GM12878 (cell line): ENCODE results near the gene DHX34. TPM values are rescaled to one million over a fixed set of nuclear protein-coding genes. Genes with fewer than 3 reads are reported as not detected.

Experiments
- ATAC-seq: fragments of 200-7000 bp; cut with Tn5 transposase; 3 replicates; pipeline ENCODE4 v1.9.1; 2020; ENCODE audit warnings: mild to moderate bottlenecking, moderate library complexity
- BruUV-seq: library from RNA; stranded (reverse); fragments of 400-500 nt; replicated peaks from 2 replicates; lab custom pipeline; 2021; lab: Mats Ljungman, UMichigan
- CTCF ChIA-PET: fragments of 300-600 bp; sonication (Branson Sonifier 250); formaldehyde crosslinking; extraction: SDS; loops from one replicate; lab custom pipeline; 2021; ENCODE audit warnings: inconsistent platforms; lab: Yijun Ruan, JAX
- POLR2A ChIA-PET: fragments of 350-600 bp; formaldehyde crosslinking; extraction: SDS; loops from one replicate; lab custom pipeline; 2021; ENCODE audit warnings: inconsistent platforms; lab: Charles Lee
- RAD21 ChIA-PET: fragments of 300-600 bp; sonication (Branson Sonifier 250); formaldehyde crosslinking; loops from one replicate; lab custom pipeline; 2023; ENCODE audit warnings: antibody characterized with exemption; ENCODE audit not compliant: unreplicated experiment; lab: Charles Lee
- SMC1A ChIA-PET: fragments of 300-600 bp; sonication (Branson Sonifier 250); formaldehyde crosslinking; loops from one replicate; lab custom pipeline; 2023; ENCODE audit not compliant: unreplicated experiment, uncharacterized antibody; lab: Charles Lee
- DNase-seq: peaks from one replicate; pipeline ENCODE4 v3.0.0-alpha.2; 2011; ENCODE audit warnings: low read depth, low spot score
- FAIRE-seq: peaks from 3 replicates; lab custom pipeline; 2011; peaks lifted over from hg19 to GRCh38; lab: Jason Lieb, UNC
- H2AFZ ChIP-seq: 2 replicates; pipeline ENCODE4 v1.6.0; 2011; ENCODE audit warnings: low read depth, low read length, control low read depth; ENCODE audit not compliant: control insufficient read depth
- H3K27ac ChIP-seq: 2 replicates; pipeline ENCODE4 v1.5.1; 2011; ENCODE audit warnings: control low read depth; ENCODE audit not compliant: control insufficient read depth, insufficient read depth
- H3K27me3 ChIP-seq, 2 experiments: replicated peaks in 1 of 2; 2 replicates each; pipeline versions ENCODE4 v1.6.0 to v1.6.1; 2011; ENCODE audit warnings: low read length in 1 of 2; ENCODE audit not compliant: control insufficient read depth in 2 of 2, insufficient read depth in 2 of 2
- H3K36me3 ChIP-seq, 2 experiments: 2 replicates each; pipeline ENCODE4 v1.5.1; 2011; ENCODE audit warnings: low read length in 1 of 2; ENCODE audit not compliant: control insufficient read depth in 2 of 2, insufficient read depth in 2 of 2
- H3K4me1 ChIP-seq: 2 replicates; pipeline ENCODE4 v1.6.1; 2011; ENCODE audit warnings: mild to moderate bottlenecking, low read length, moderate library complexity, mixed read lengths; ENCODE audit not compliant: control insufficient read depth, insufficient read depth
- H3K4me2 ChIP-seq: 2 replicates; pipeline ENCODE4 v1.6.0; 2011; ENCODE audit warnings: control low read depth; ENCODE audit not compliant: control insufficient read depth, insufficient read depth
- H3K4me3 ChIP-seq: fragments of 200-600 bp; sonication (generic); 2 replicates; pipeline ENCODE4 v1.5.1; 2016
- H3K79me2 ChIP-seq: 2 replicates; pipeline ENCODE4 v1.6.0; 2011; ENCODE audit warnings: low read length; ENCODE audit not compliant: control insufficient read depth, insufficient read depth
- H3K9ac ChIP-seq: 2 replicates; pipeline ENCODE4 v1.8.0; 2011; ENCODE audit warnings: low read length, control low read depth, mixed read lengths; ENCODE audit not compliant: control insufficient read depth, insufficient read depth
- H3K9me3 ChIP-seq: replicated peaks from 3 replicates; pipeline ENCODE4 v1.5.1; 2011; ENCODE audit warnings: mild to moderate bottlenecking, low read length; ENCODE audit not compliant: control insufficient read depth, insufficient read depth
- H4K20me1 ChIP-seq: 2 replicates; pipeline ENCODE4 v1.6.0; 2011; ENCODE audit not compliant: control insufficient read depth, insufficient read depth
- DPF2 ChIP-seq: fragments of 450-650 bp; IDR thresholded peaks from 2 replicates; pipeline ENCODE4 v1.6.1; 2017; ENCODE audit warnings: mild to moderate bottlenecking
- E2F8 ChIP-seq: fragments of 450-650 bp; IDR thresholded peaks from 2 replicates; pipeline ENCODE4 v1.6.1; 2018; ENCODE audit warnings: mild to moderate bottlenecking, low read depth, moderate library complexity; ENCODE audit not compliant: partially characterized antibody
- EZH2 ChIP-seq: IDR thresholded peaks from 2 replicates; pipeline ENCODE4 v1.6.1; 2012; ENCODE audit warnings: low read depth, mild to moderate bottlenecking, control low read depth, inconsistent platforms, low read length, borderline replicate concordance; ENCODE audit not compliant: control insufficient read depth
- IKZF1 ChIP-seq: fragments of 450-650 bp; conservative IDR thresholded peaks from 2 replicates; pipeline ENCODE4 v1.6.1; 2017; ENCODE audit warnings: antibody characterized with exemption, mild to moderate bottlenecking
- MTA2 ChIP-seq: fragments of 450-650 bp; IDR thresholded peaks from 2 replicates; pipeline ENCODE4 v1.6.1; 2016; ENCODE audit warnings: low read depth, mild to moderate bottlenecking, moderate library complexity
- NFYB ChIP-seq: IDR thresholded peaks from 2 replicates; pipeline ENCODE4 v1.6.1; 2011; ENCODE audit warnings: low read depth, mild to moderate bottlenecking, low read length, improper control_type of control experiment, moderate library complexity; ENCODE audit not compliant: insufficient read depth
- PML ChIP-seq: IDR thresholded peaks from 2 replicates; pipeline ENCODE4 v1.6.1; 2012; ENCODE audit warnings: low read length, inconsistent platforms
- RUNX3 ChIP-seq: IDR thresholded peaks from 2 replicates; pipeline ENCODE4 v1.6.1; 2012; ENCODE audit warnings: low read length, inconsistent platforms
- SIN3A ChIP-seq: IDR thresholded peaks from 2 replicates; pipeline ENCODE4 v1.6.1; 2012; ENCODE audit warnings: low read depth, low read length, improper control_type of control experiment
- SPI1 ChIP-seq: IDR thresholded peaks from 2 replicates; pipeline ENCODE4 v1.6.1; 2011; ENCODE audit warnings: low read depth, mild to moderate bottlenecking, low read length, moderate library complexity, borderline replicate concordance; ENCODE audit not compliant: insufficient read depth
- STAT1 ChIP-seq: fragments of 450-650 bp; conservative IDR thresholded peaks from 2 replicates; pipeline ENCODE4 v1.6.1; 2014; ENCODE audit warnings: antibody characterized with exemption, mild to moderate bottlenecking
- ZNF622 ChIP-seq: fragments of 450-650 bp; IDR thresholded peaks from 2 replicates; pipeline ENCODE4 v1.6.1; 2017; ENCODE audit warnings: mild to moderate bottlenecking, inconsistent platforms
- WGBS: methylation state at CpG from one replicate; pipeline ENCODE4 v1.1.6; 2016; ENCODE audit warnings: low lambda C conversion rate; ENCODE audit not compliant: insufficient replicate concordance, insufficient coverage; ENCODE audit errors: missing lambda C conversion rate; 5-methylcytosine and 5-hydroxymethylcytosine counted together
- in situ Hi-C: fragments of 300-500 bp; cut with MboI; formaldehyde crosslinking; loops from 9 replicates; pipeline ENCODE4 v1.14.3; 2018; ENCODE audit warnings: mixed read lengths
- intact Hi-C: fragments of 100-400 bp; cut with micrococcal nuclease; formaldehyde crosslinking; loops from one replicate; pipeline ENCODE4 v1.14.2; 2022; ENCODE audit not compliant: unreplicated experiment
- polyA plus RNA-seq, 11 experiments: library from polyadenylated mRNA; depleted of rRNA in 4 of 11; unstranded in 6 of 11; stranded (reverse) in 5 of 11; fragments of >200 nt; fragmentation: Nextera tagmentation in 4 of 11; fragmentation: Illumina TruSeq in 1 of 11; extraction: Ambion mirVana in 4 of 11; extraction: Trizol in 1 of 11; gene quantifications; 1 replicate in 1 of 11; 2 replicates in 10 of 11; pipeline versions ENCODE4 v1.2.1 to v1.2.3, GENCODE V29; 2011 to 2016; ENCODE audit warnings: inconsistent platforms in 2 of 11, missing spikeins in 2 of 11, low read depth in 1 of 11
- total RNA-seq, 4 experiments: library from RNA; depleted of rRNA in 3 of 4; stranded (reverse); fragments of >200 nt in 3 of 4; fragmentation: Illumina TruSeq in 1 of 4; extraction: Trizol in 1 of 4; gene quantifications; 2 replicates each; pipeline versions ENCODE4 v1.2.1 to v1.2.3, GENCODE V29; 2013 to 2021
- TF ChIP-seq, protein P1 (sequence below): fragments of 450-650 bp; IDR thresholded peaks from 2 replicates; pipeline ENCODE4 v1.6.1; 2017; ENCODE audit warnings: mild to moderate bottlenecking, moderate library complexity
- TF ChIP-seq, protein P2 (sequence below), 3 experiments: IDR thresholded peaks in 2 of 3; conservative IDR thresholded peaks in 1 of 3; 2 replicates each; pipeline ENCODE4 v1.5.1; 2011; ENCODE audit warnings: low read depth in 3 of 3, low read length in 3 of 3, mild to moderate bottlenecking in 3 of 3, control low read depth in 2 of 3, moderate library complexity in 2 of 3, inconsistent platforms in 1 of 3, mixed read lengths in 1 of 3; ENCODE audit not compliant: control insufficient read depth in 2 of 3, insufficient read depth in 1 of 3; ENCODE audit errors: extremely low read depth in 1 of 3

Gene DHX34
- total and polyA plus RNA-seq, 10 of the 15 experiments (the other 5 are each of a cell fraction or from before 2014, with no cell fraction given) = 0.19 to 16.9 (median 10.5) TPM

GRCh38 chr19:47309038-47309437 lies 40.1 kb upstream of the DHX34 start (continued):
- TF ChIP-seq STAT1 (no peak), ZNF622 (no peak), PML (no peak), SIN3A (no peak), DPF2 (no peak)
- TF ChIP-seq, protein P1, sequence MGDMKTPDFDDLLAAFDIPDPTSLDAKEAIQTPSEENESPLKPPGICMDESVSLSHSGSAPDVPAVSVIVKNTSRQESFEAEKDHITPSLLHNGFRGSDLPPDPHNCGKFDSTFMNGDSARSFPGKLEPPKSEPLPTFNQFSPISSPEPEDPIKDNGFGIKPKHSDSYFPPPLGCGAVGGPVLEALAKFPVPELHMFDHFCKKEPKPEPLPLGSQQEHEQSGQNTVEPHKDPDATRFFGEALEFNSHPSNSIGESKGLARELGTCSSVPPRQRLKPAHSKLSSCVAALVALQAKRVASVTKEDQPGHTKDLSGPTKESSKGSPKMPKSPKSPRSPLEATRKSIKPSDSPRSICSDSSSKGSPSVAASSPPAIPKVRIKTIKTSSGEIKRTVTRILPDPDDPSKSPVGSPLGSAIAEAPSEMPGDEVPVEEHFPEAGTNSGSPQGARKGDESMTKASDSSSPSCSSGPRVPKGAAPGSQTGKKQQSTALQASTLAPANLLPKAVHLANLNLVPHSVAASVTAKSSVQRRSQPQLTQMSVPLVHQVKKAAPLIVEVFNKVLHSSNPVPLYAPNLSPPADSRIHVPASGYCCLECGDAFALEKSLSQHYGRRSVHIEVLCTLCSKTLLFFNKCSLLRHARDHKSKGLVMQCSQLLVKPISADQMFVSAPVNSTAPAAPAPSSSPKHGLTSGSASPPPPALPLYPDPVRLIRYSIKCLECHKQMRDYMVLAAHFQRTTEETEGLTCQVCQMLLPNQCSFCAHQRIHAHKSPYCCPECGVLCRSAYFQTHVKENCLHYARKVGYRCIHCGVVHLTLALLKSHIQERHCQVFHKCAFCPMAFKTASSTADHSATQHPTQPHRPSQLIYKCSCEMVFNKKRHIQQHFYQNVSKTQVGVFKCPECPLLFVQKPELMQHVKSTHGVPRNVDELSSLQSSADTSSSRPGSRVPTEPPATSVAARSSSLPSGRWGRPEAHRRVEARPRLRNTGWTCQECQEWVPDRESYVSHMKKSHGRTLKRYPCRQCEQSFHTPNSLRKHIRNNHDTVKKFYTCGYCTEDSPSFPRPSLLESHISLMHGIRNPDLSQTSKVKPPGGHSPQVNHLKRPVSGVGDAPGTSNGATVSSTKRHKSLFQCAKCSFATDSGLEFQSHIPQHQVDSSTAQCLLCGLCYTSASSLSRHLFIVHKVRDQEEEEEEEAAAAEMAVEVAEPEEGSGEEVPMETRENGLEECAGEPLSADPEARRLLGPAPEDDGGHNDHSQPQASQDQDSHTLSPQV = no peak

GRCh38 chr19:47309608-47310007 lies 39.5 kb upstream of the DHX34 start, which contains the start of gene C5AR1:
TSS of gene C5AR1 (plus strand) at chr19:47309861. CDS start at chr19:47309896, 35 bp downstream.
- Histone ChIP-seq H3K4me1 (peaks cover 2% of the 10 kb centered on the region), H4K20me1 (no peaks in the 10 kb centered on the region), H3K27me3 (no peaks in the 10 kb centered on the region), H3K4me2 (peak within 1 kb of the TSS; percentile 25; the same call in 1 of the 2 replicates), H3K27ac (no peak within 1 kb of the TSS), H3K79me2 (no peaks in the 10 kb centered on the region), H3K36me3 (no peaks in the 10 kb centered on the region; a peak in 1 of 4 replicates), H2AFZ (no peak within 1 kb of the TSS), H3K4me3 (no peak within 1 kb of the TSS), H3K9ac (no peak within 1 kb of the TSS), H3K9me3 (no peaks in the 10 kb centered on the region; the same call in 2 of the 3 replicates)
- in situ Hi-C loops = no loop called here
- DNase-seq = no peak
- intact Hi-C loops = no loop called here
- RAD21 ChIA-PET = interaction anchor here (0.9 to 1.0 kb wide), 2 partner anchors 39 to 81 kb away, joined by 3 to 7 read pairs; partner anchors contain the start of gene DHX34
- peak; percentile 79 for ATAC-seq
- FAIRE-seq = no peak
- SMC1A ChIA-PET = interaction anchor here (1.3 to 1.6 kb wide), 2 partner anchors 12 to 82 kb away, joined by 3 to 4 read pairs; no protein-coding TSS in a partner anchor
- POLR2A ChIA-PET = interaction anchor here (0.7 kb wide), 2 partner anchors 28 to 684 kb away, joined by 3 to 5 read pairs; no protein-coding TSS in a partner anchor
- 8% methylated on average over 12 of the region's 12 CpGs for WGBS
- CTCF ChIA-PET = interaction anchor here (0.7 to 2.1 kb wide), 3 partner anchors 8 to 42 kb away, joined by 5 to 16 read pairs (median 5); no protein-coding TSS in a partner anchor
- BruUV-seq = no TSS peak
- TF ChIP-seq IKZF1 (peak; percentile 50; the same call in 1 of the 2 replicates), MTA2 (no peak), EZH2 (no peak), E2F8 (no peak), NFYB (peak; percentile 54), SPI1 (no peak; the same call in 1 of the 2 replicates), RUNX3 (0 out of 2 replicates have a peak, but pooled peaks have one; percentile 10)
- TF ChIP-seq, protein P2, sequence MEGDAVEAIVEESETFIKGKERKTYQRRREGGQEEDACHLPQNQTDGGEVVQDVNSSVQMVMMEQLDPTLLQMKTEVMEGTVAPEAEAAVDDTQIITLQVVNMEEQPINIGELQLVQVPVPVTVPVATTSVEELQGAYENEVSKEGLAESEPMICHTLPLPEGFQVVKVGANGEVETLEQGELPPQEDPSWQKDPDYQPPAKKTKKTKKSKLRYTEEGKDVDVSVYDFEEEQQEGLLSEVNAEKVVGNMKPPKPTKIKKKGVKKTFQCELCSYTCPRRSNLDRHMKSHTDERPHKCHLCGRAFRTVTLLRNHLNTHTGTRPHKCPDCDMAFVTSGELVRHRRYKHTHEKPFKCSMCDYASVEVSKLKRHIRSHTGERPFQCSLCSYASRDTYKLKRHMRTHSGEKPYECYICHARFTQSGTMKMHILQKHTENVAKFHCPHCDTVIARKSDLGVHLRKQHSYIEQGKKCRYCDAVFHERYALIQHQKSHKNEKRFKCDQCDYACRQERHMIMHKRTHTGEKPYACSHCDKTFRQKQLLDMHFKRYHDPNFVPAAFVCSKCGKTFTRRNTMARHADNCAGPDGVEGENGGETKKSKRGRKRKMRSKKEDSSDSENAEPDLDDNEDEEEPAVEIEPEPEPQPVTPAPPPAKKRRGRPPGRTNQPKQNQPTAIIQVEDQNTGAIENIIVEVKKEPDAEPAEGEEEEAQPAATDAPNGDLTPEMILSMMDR (IDR thresholded peaks at IDR 0.05 in 2 of 3, conservative IDR thresholded peaks at IDR 0.05 in 1 of 3; ENCODE audit: control insufficient read depth in 2 of 3, extremely low read depth in 1 of 3, insufficient read depth in 1 of 3, low read depth in 3 of 3, low read length in 3 of 3) = peak in 1 of 3 experiments; percentile 33; a peak in 2 of 6 replicates
